Heart left ventricle (tissue), 13 donors: ENCODE data around the gene PRR22.

Source experiments
- POLR2A ChIP-seq, 2 donors: fragments of 450-650 bp; IDR thresholded peaks; one replicate each; pipeline ENCODE4 v1.6.1; 2017; ENCODE audit warnings: antibody characterized with exemption in 2 of 2, mild to moderate bottlenecking in 2 of 2, moderate library complexity in 2 of 2
- TF ChIP-seq, protein P1 (sequence below), 12 donors: fragments of 200-600 bp; sonication (generic) in 4 of 12; IDR thresholded peaks; one replicate each; pipeline versions ENCODE4 v1.5.0 to v1.8.0; 2018 to 2022; ENCODE audit warnings: antibody characterized with exemption in 12 of 12, mild to moderate bottlenecking in 5 of 12
- donor health status: ischemic (EF 13 %, LVEDD 7.1; RV severe dilation, severe dysfunction).
- donor health status: DM: no; HTN: yes; CAD: no.
- donor health status: DM: no; HTN: no; CAD: no.
- donor health status: ischemic (EF 25% LVEDD 6.9; RV normal size, moderate dysfunction).
- donor health status: ischemic (EF 25% LVEDD 5.7; RV mildly dilated, moderate dysfunction).
- donor health status: ischemic (EF 35%, LVEDD 5.7; RV mildly dilated, moderate dysfunction).
- donor health status: nonischemic (EF 11% LVEDD 7.7; RV severe dilation, severe dysfunction).
- donor health status: DM: yes; HTN: yes; CAD: no.
- donor health status: PGD.
- donor health status: ischemic (EF 29% LVEDD 5.4; RV normal size, mild dysfunction).
- donor health status: nonischemic (EF 23%, LVEDD 6.1; RV moderate dilation, normal function).

DNA sequence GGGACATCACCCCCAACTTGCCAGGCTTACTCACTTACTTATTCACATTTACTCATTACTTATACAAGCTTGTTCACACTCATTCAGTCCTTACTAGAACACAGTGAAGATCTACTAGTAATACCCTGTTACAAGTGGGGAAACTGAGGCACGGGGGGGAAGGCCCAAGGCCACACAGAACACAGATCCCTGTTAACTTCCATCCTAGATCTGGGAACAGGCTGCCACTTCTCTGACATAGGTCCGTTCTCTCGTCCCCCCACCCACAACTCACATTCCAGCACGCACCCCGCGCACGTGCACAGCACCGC, 18.9 kb upstream of the PRR22 start:
- TF ChIP-seq, protein P1, sequence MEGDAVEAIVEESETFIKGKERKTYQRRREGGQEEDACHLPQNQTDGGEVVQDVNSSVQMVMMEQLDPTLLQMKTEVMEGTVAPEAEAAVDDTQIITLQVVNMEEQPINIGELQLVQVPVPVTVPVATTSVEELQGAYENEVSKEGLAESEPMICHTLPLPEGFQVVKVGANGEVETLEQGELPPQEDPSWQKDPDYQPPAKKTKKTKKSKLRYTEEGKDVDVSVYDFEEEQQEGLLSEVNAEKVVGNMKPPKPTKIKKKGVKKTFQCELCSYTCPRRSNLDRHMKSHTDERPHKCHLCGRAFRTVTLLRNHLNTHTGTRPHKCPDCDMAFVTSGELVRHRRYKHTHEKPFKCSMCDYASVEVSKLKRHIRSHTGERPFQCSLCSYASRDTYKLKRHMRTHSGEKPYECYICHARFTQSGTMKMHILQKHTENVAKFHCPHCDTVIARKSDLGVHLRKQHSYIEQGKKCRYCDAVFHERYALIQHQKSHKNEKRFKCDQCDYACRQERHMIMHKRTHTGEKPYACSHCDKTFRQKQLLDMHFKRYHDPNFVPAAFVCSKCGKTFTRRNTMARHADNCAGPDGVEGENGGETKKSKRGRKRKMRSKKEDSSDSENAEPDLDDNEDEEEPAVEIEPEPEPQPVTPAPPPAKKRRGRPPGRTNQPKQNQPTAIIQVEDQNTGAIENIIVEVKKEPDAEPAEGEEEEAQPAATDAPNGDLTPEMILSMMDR (IDR thresholded peaks at IDR 0.05) = no peak
- TF ChIP-seq POLR2A (IDR thresholded peaks at IDR 0.05) = no peak
